DOHH2 (cell line): ENCODE results near the gene GALNT2.

Source experiments
- H3F3A ChIP-seq: fragments of 200-600 bp; sonication (generic), shearing (Covaris generic); 2 replicates; pipeline ENCODE4 v1.6.0; 2016; ENCODE audit warnings: antibody characterized with exemption, mild to moderate bottlenecking; ENCODE audit not compliant: control insufficient read depth, insufficient read depth
- H3K27ac ChIP-seq: fragments of 200-600 bp; sonication (generic); 2 replicates; pipeline ENCODE4 v1.5.1; 2014; ENCODE audit warnings: low read depth, mild to moderate bottlenecking, low read length, moderate library complexity
- H3K27me3 ChIP-seq: fragments of 200-600 bp; sonication (generic); 2 replicates; pipeline ENCODE4 v1.6.1; 2014; ENCODE audit warnings: mild to moderate bottlenecking, low read length, mixed read lengths; ENCODE audit not compliant: control insufficient read depth
- H3K36me3 ChIP-seq: fragments of 200-600 bp; sonication (generic); 2 replicates; pipeline ENCODE4 v1.6.1; 2014; ENCODE audit warnings: mild to moderate bottlenecking, low read length, moderate library complexity, mixed read lengths; ENCODE audit not compliant: control insufficient read depth
- H3K4me1 ChIP-seq: fragments of 200-600 bp; sonication (generic); 2 replicates; pipeline ENCODE4 v1.6.1; 2014; ENCODE audit warnings: mild to moderate bottlenecking, low read length, mixed read lengths; ENCODE audit not compliant: control insufficient read depth
- H3K4me2 ChIP-seq: fragments of 200-600 bp; sonication (generic); 2 replicates; pipeline ENCODE4 v1.6.0; 2014; ENCODE audit warnings: mild to moderate bottlenecking, low read length, moderate library complexity
- H3K4me3 ChIP-seq: fragments of 200-600 bp; sonication (generic); 2 replicates; pipeline ENCODE4 v1.5.1; 2014; ENCODE audit warnings: mild to moderate bottlenecking, low read length, mixed read lengths
- H3K79me2 ChIP-seq: fragments of 200-600 bp; sonication (generic); 2 replicates; pipeline ENCODE4 v1.6.1; 2014; ENCODE audit warnings: mild to moderate bottlenecking, low read length, mixed read lengths; ENCODE audit not compliant: control insufficient read depth
- H3K9me2 ChIP-seq: fragments of 200-600 bp; sonication (generic); replicated peaks from 2 replicates; pipeline ENCODE4 v1.6.1; 2014; ENCODE audit warnings: mild to moderate bottlenecking, low read length, mixed read lengths; ENCODE audit not compliant: control insufficient read depth
- H3K9me3 ChIP-seq: fragments of 200-600 bp; sonication (generic); 2 replicates; pipeline ENCODE4 v1.6.1; 2014; ENCODE audit warnings: antibody characterized with exemption, low read length, mixed read lengths; ENCODE audit not compliant: control insufficient read depth, insufficient read depth
- H4K20me1 ChIP-seq: fragments of 200-600 bp; sonication (generic); 2 replicates; pipeline ENCODE4 v1.6.0; 2014; ENCODE audit warnings: low read depth, mild to moderate bottlenecking, antibody characterized with exemption, low read length, moderate library complexity; ENCODE audit not compliant: control insufficient read depth, insufficient read depth
- CTCF ChIP-seq: fragments of 200-600 bp; sonication (generic); IDR thresholded peaks from one replicate; pipeline ENCODE4 v1.5.1; 2014; ENCODE audit warnings: antibody characterized with exemption, mild to moderate bottlenecking, low read depth, low read length; ENCODE audit not compliant: poor library complexity, severe bottlenecking
- EZH2phosphoT487 ChIP-seq: fragments of 200-600 bp; sonication (generic); IDR thresholded peaks from 2 replicates; pipeline ENCODE4 v1.6.1; 2017; ENCODE audit warnings: borderline replicate concordance, mild to moderate bottlenecking, antibody characterized with exemption, low read length, moderate library complexity, mixed read lengths

The GALNT2 gene

GRCh38 chr1:230044729-230045128 lies 22.3 kb upstream of the GALNT2 start:
- Histone ChIP-seq H3K4me1 (no peaks in the 10 kb centered on the region), H3K9me3 (no peaks in the 10 kb centered on the region), H3K36me3 (no peaks in the 10 kb centered on the region), H3K79me2 (no peaks in the 10 kb centered on the region), H3K4me2 (no peak overlapping the region), H3K9me2 (no peaks in the 10 kb centered on the region), H3F3A (no peaks in the 10 kb centered on the region), H4K20me1 (no peaks in the 10 kb centered on the region), H3K4me3 (no peak overlapping the region), H3K27ac (no peak overlapping the region), H3K27me3 (peaks cover 24% of the 10 kb centered on the region)
- TF ChIP-seq EZH2phosphoT487 = no peak
- TF ChIP-seq CTCF = no peak

- no peaks in the 10 kb centered on the region for H3K4me1 ChIP-seq
- no peaks in the 10 kb centered on the region for H4K20me1 ChIP-seq
- peaks cover 32% of the 10 kb centered on the region for H3K27me3 ChIP-seq
- no peaks in the 10 kb centered on the region for H3K36me3 ChIP-seq
- H3K79me2 ChIP-seq = no peaks in the 10 kb centered on the region
- H3K9me2 ChIP-seq = no peaks in the 10 kb centered on the region
- no peaks in the 10 kb centered on the region for H3K9me3 ChIP-seq
- TF ChIP-seq CTCF (no peak), EZH2phosphoT487 (no peak)
- no peak overlapping the region for H3K4me2 ChIP-seq
- no peak overlapping the region for H3K4me3 ChIP-seq
- H3F3A ChIP-seq = no peaks in the 10 kb centered on the region
- no peak overlapping the region for H3K27ac ChIP-seq
Measured at GRCh38 chr1:230047114-230047865, 19.7 kb upstream of the GALNT2 start.

- TF ChIP-seq CTCF = no peak
- no peak for TF ChIP-seq EZH2phosphoT487
- Histone ChIP-seq H3F3A (no peaks in the 10 kb centered on the region), H3K9me2 (no peaks in the 10 kb centered on the region), H3K4me3 (no peak overlapping the region), H3K27ac (no peak overlapping the region), H4K20me1 (no peaks in the 10 kb centered on the region), H3K27me3 (peaks cover 24% of the 10 kb centered on the region), H3K36me3 (no peaks in the 10 kb centered on the region), H3K79me2 (no peaks in the 10 kb centered on the region), H3K9me3 (no peaks in the 10 kb centered on the region), H3K4me2 (no peak overlapping the region), H3K4me1 (no peaks in the 10 kb centered on the region)
Measured at GRCh38 chr1:230048322-230048721, 18.7 kb upstream of the GALNT2 start.
